BE2C (cell line): ENCODE data around the gene DAPK1.

ENCODE experiments used
- DNase-seq: peaks from one replicate; pipeline ENCODE4 v3.0.0-alpha.2; 2020
- H3K27me3 ChIP-seq: fragments of 250-450 bp; sonication (Bioruptor Pico); 2 replicates; pipeline ENCODE4 v1.5.1; 2020; ENCODE audit warnings: mild to moderate bottlenecking
- H3K36me3 ChIP-seq: fragments of 250-450 bp; sonication (Bioruptor Pico); 2 replicates; pipeline ENCODE4 v1.5.1; 2020; ENCODE audit warnings: mild to moderate bottlenecking
- H3K4me1 ChIP-seq: fragments of 250-450 bp; sonication (Bioruptor Pico); 2 replicates; pipeline ENCODE4 v1.5.1; 2020
- H3K4me3 ChIP-seq: 2 replicates; pipeline ENCODE4 v1.5.1; 2011; ENCODE audit warnings: low read depth, low read length
- H3K9me3 ChIP-seq: fragments of 250-450 bp; sonication (Bioruptor Pico); 2 replicates; pipeline ENCODE4 v1.5.1; 2020
- CTCF ChIP-seq: IDR thresholded peaks from 2 replicates; pipeline ENCODE4 v1.5.1; 2012; ENCODE audit warnings: mild to moderate bottlenecking, low read depth, low read length

The DAPK1 gene

GRCh38 chr9:87527211-87527916 is 29.7 kb downstream of the DAPK1 start:
- Histone ChIP-seq H3K9me3 (no peaks in the 10 kb centered on the region), H3K27me3 (no peaks in the 10 kb centered on the region), H3K4me1 (peaks cover 23% of the 10 kb centered on the region), H3K4me3 (no peak overlapping the region), H3K36me3 (no peaks in the 10 kb centered on the region)
- no peak for TF ChIP-seq CTCF
- DNase-seq, result no peak

GRCh38 chr9:87528969-87529368 is 31.3 kb downstream of the DAPK1 start:
- no peak overlapping the region for H3K4me3 ChIP-seq
- TF ChIP-seq CTCF, result no peak
- H3K4me1 ChIP-seq, result peaks cover 27% of the 10 kb centered on the region
- H3K9me3 ChIP-seq, result no peaks in the 10 kb centered on the region
- no peaks in the 10 kb centered on the region for H3K27me3 ChIP-seq
- H3K36me3 ChIP-seq, result no peaks in the 10 kb centered on the region
- no peak for DNase-seq

GRCh38 chr9:87529671-87530070 is 32.0 kb downstream of the DAPK1 start:
- TF ChIP-seq CTCF, result no peak
- Histone ChIP-seq H3K4me1 (peaks cover 28% of the 10 kb centered on the region), H3K36me3 (no peaks in the 10 kb centered on the region), H3K4me3 (no peak overlapping the region), H3K27me3 (no peaks in the 10 kb centered on the region), H3K9me3 (no peaks in the 10 kb centered on the region)
- DNase-seq, result no peak

GRCh38 chr9:87530716-87531115 is 33.0 kb downstream of the DAPK1 start:
- no peak for TF ChIP-seq CTCF
- no peaks in the 10 kb centered on the region for H3K36me3 ChIP-seq
- no peak for DNase-seq
- peaks cover 36% of the 10 kb centered on the region for H3K4me1 ChIP-seq
- H3K4me3 ChIP-seq, result no peak overlapping the region
- no peaks in the 10 kb centered on the region for H3K27me3 ChIP-seq
- no peaks in the 10 kb centered on the region for H3K9me3 ChIP-seq

GRCh38 chr9:87531370-87532295 is 34.0 kb downstream of the DAPK1 start:
- no peak for TF ChIP-seq CTCF
- no peaks in the 10 kb centered on the region for H3K36me3 ChIP-seq
- no peaks in the 10 kb centered on the region for H3K9me3 ChIP-seq
- H3K4me1 ChIP-seq, result peaks cover 41% of the 10 kb centered on the region
- H3K27me3 ChIP-seq, result no peaks in the 10 kb centered on the region
- DNase-seq, result no peak
- no peak overlapping the region for H3K4me3 ChIP-seq

GRCh38 chr9:87533271-87533670 is 35.6 kb downstream of the DAPK1 start:
- Histone ChIP-seq H3K4me1 (peaks cover 52% of the 10 kb centered on the region), H3K27me3 (no peaks in the 10 kb centered on the region), H3K9me3 (no peaks in the 10 kb centered on the region), H3K4me3 (no peak overlapping the region), H3K36me3 (no peaks in the 10 kb centered on the region)
- TF ChIP-seq CTCF, result 0 out of 2 replicates have a peak, but pooled peaks have one; percentile 3
- no peak for DNase-seq
